Astrocyte of the hippocampus (primary cell): ENCODE measurements around the gene SNX18.

Experiments
- DNase-seq: peaks from one replicate; pipeline ENCODE4 v3.0.0; 2011; ENCODE audit warnings: low read depth, low spot score

The SNX18 gene

DNA sequence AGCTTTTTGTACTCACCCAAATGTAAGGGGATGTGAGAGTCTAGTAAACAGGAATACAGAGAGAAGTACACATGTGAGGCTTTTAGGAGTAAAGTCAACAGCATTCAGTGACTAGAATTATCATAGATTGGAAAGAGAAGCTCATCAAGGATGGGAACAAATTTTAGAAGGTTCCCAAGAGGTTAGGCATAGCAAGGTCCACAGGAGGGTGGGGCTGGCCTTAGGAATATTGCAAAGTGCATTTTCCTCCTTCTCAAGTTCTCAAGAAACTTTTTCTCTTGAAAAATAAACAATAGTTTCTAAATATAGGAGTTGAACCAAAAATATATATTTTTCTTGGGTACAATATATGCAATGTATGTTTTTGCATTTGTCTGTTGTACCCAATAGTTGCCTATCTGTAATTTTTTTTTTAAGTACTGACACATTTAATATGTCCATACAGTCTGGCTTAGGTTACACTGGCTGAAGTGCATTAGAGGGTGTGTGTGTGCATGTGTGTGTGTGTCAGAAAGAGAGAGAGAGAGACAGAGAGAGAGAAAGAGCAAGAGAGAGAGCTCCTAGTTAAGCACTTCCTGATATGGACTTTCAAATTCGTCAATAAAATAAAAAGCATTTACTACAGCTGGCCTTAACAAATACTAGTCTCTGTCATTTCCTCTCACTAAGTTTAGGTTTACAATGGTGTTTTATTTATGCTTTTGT, 62.2 kb downstream of the SNX18 start:
- DNase-seq, result no peak

DNA sequence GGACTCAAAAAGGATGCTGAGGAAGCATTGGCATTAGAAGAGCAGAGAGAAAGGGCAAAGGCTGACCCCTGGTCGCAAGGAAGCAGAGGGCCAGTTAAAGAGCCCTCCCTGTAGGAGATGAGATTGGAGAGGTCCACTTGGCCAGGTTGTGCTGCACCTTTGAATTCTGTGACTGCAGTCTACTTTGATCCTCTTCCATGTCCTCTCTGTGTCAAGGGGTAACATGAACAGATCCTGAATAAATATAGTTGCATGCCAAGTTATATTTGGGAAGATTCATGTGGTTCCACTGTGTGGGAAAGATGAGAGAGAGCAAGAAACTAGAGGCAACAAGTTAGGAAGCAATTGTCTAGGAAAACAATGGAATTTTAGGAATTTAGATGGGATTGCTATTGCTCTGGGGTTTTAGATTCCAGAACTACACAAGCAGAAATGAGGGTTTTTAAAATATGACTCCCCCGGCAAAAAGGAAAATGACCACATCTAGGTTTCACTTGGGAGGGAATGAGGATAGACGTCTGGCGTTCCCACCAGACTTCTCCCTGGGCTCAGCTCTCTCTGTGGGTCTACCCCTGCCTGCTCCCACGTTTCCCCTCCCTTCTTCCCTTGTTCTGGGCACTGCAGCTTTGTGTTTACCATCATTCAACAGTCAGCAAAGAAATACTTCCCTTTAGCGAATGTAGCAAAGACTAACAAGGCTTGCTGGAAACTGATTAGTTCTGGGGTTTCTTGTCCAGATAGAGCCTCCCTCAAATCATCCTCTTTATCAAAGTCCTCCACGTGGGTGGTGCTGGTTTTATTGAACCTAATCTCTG, 63.6 kb downstream of the SNX18 start:
- peak; percentile 61 for DNase-seq

DNA sequence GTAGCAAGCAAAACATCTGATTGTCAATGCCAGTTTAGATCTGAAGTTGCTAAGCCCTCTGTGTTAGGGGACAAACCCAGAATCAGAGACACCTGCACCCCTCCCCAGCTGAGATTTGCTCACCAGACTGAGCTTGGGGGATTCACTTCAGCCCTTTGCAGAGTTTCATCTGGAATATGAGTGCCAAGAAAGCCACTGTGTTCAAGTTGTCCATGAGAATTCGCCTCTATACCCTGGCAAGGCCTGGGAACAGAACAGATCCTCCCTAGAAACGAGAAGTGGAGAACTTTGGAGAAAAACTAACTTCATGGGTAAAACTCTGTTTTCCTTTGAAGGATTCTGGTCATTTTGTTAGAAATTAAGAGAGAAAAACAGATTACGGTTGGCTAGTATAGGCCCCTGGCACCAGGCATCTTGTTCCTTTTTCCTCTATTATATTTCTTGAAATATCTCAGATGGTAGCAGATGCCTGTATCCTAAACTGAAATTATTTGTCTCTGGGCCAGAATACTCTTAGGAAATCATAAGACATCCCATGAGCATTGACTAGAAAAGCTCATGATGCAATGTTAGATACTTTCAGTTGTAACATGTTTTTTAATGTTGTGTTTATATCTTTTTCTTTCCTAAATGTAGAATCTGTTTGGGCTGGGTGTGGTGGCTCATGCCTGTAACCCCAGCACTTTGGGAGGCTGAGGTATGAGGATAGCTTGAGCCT, 64.4 kb downstream of the SNX18 start:
- no peak for DNase-seq

GRCh38 chr5:54586336-54586735, 68.8 kb downstream of the SNX18 start:
- DNase-seq, result no peak

- peak; percentile 29 for DNase-seq
Measured at GRCh38 chr5:54589786-54590185, 72.2 kb downstream of the SNX18 start.

- DNase-seq, result no peak
Measured at GRCh38 chr5:54590824-54591223, 73.3 kb downstream of the SNX18 start.

DNA sequence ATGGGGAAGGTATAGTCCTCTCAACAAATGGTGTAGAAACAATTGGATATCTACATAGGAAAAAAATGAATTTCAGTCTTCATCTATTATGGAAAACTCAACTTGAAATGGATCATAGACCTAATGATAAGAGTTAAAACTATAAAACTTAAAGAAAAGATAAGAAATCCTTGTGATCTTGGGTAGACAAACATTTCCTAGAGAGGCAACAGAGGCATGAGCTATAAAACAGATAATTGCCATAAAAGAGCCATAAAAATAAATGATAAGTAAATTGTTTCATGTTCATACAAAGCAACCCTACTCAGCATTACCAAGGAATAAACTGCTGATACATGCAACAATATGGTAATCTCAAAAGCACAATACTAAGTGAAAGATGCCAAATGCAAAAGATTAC, 76.2 kb downstream of the SNX18 start:
- DNase-seq, result no peak

GRCh38 chr5:54594181-54594580, 76.6 kb downstream of the SNX18 start:
- DNase-seq, result no peak

- peak; percentile 39 for DNase-seq
Measured at GRCh38 chr5:54595721-54596120, 78.2 kb downstream of the SNX18 start.
